Smooth muscle cell (in vitro differentiated cells): ENCODE results near the gene THBD. TPM values are rescaled to one million over a fixed set of nuclear protein-coding genes. Genes with fewer than 3 reads are reported as not detected.
A peak's percentile ranks its signal among the peaks of the same experiment; 100 is the strongest.

Experiments used
- DNase-seq: peaks from one replicate; lab custom pipeline; 2025; ENCODE audit not compliant: unreplicated experiment; lab: John Stamatoyannopoulos, UW
- H2AFZ ChIP-seq: fragments of 200-600 bp; sonication (generic); 2 replicates; pipeline ENCODE4 v1.6.0; 2016; ENCODE audit warnings: antibody characterized with exemption, low read depth, mild to moderate bottlenecking
- H3F3A ChIP-seq: fragments of 200-600 bp; sonication (generic); 2 replicates; pipeline ENCODE4 v1.6.0; 2017; ENCODE audit warnings: antibody characterized with exemption, low read depth
- H3K27ac ChIP-seq: fragments of 200-600 bp; sonication (generic); 2 replicates; pipeline ENCODE4 v1.5.1; 2016; ENCODE audit warnings: low read depth, mild to moderate bottlenecking
- H3K27me3 ChIP-seq: fragments of 200-600 bp; sonication (generic); 2 replicates; pipeline ENCODE4 v1.6.1; 2016; ENCODE audit warnings: low read depth, mild to moderate bottlenecking
- H3K36me3 ChIP-seq: fragments of 200-600 bp; sonication (generic); 2 replicates; pipeline ENCODE4 v1.5.1; 2016; ENCODE audit warnings: low read depth
- H3K4me1 ChIP-seq: fragments of 200-600 bp; sonication (generic); 2 replicates; pipeline ENCODE4 v1.5.1; 2016; ENCODE audit warnings: low read depth
- H3K4me2 ChIP-seq: fragments of 200-600 bp; sonication (generic); 2 replicates; pipeline ENCODE4 v1.6.0; 2016; ENCODE audit warnings: mild to moderate bottlenecking
- H3K4me3 ChIP-seq: fragments of 200-600 bp; sonication (generic); 2 replicates; pipeline ENCODE4 v1.5.1; 2016; ENCODE audit warnings: mild to moderate bottlenecking
- H3K79me2 ChIP-seq: fragments of 200-600 bp; sonication (generic); 2 replicates; pipeline ENCODE4 v1.6.0; 2016; ENCODE audit warnings: low read depth, mild to moderate bottlenecking
- H3K9ac ChIP-seq: fragments of 200-600 bp; sonication (generic); 2 replicates; pipeline ENCODE4 v1.6.0; 2016; ENCODE audit warnings: low read depth
- H3K9me3 ChIP-seq: fragments of 200-600 bp; sonication (generic); replicated peaks from 2 replicates; pipeline ENCODE4 v1.5.1; 2016; ENCODE audit warnings: low read depth
- H4K20me1 ChIP-seq: fragments of 200-600 bp; sonication (generic); 2 replicates; pipeline ENCODE4 v1.6.0; 2016; ENCODE audit warnings: low read depth
- WGBS: methylation state at CpG from one replicate; pipeline ENCODE4 v1.1.7; 2016; ENCODE audit warnings: low lambda C conversion rate; 5-methylcytosine and 5-hydroxymethylcytosine counted together
- polyA plus RNA-seq: library from polyadenylated mRNA; unstranded; fragments of >200 nt; fragmentation: Nextera tagmentation; extraction: Ambion mirVana; gene quantifications from 2 replicates; pipeline ENCODE4 v1.2.1, GENCODE V29; 2016
- total RNA-seq: library from RNA; depleted of rRNA; stranded (reverse); fragments of >200 nt; gene quantifications from 2 replicates; pipeline ENCODE4 v1.2.3, GENCODE V29; 2014
- TF ChIP-seq, protein P1 (sequence below): fragments of 200-600 bp; sonication (generic); IDR thresholded peaks from 2 replicates; pipeline ENCODE4 v1.5.1; 2017; ENCODE audit warnings: borderline replicate concordance, mild to moderate bottlenecking, antibody characterized with exemption; ENCODE audit not compliant: insufficient read depth, poor library complexity, severe bottlenecking

The THBD gene
- total and polyA plus RNA-seq, 2 experiments from 2014 or later: 9.9 to 10.0 TPM

DNA sequence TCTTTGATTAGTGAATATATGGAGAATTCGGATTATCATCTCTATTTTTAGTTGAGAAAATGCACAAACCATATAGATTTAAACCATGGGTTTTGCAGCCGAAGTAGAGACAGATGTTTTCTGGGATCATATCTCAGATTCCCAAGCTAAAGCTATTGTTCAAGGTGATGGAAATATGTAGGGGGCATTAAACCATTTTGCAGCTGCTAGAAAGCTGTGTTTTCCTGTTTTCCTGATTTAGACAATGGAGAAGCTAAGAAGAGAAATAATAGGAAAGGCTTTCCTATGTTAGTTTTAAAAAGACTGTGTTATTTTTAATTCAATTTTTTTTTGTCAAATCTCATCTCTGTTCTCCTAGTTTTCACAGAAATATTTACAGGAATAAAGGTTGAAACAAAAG is 30.5 kb upstream of the THBD start:
- H3K4me3 ChIP-seq: no peak overlapping the region
- no peaks in the 10 kb centered on the region for H3K4me1 ChIP-seq
- no peaks in the 10 kb centered on the region for H3K9me3 ChIP-seq
- DNase-seq: no peak
- H3K27me3 ChIP-seq: no peaks in the 10 kb centered on the region
- no peak overlapping the region for H2AFZ ChIP-seq
- H3K79me2 ChIP-seq: no peaks in the 10 kb centered on the region
- H3K27ac ChIP-seq: no peak overlapping the region
- H3F3A ChIP-seq: no peaks in the 10 kb centered on the region
- no peak overlapping the region for H3K4me2 ChIP-seq
- H3K9ac ChIP-seq: no peak overlapping the region
- TF ChIP-seq, protein P1, sequence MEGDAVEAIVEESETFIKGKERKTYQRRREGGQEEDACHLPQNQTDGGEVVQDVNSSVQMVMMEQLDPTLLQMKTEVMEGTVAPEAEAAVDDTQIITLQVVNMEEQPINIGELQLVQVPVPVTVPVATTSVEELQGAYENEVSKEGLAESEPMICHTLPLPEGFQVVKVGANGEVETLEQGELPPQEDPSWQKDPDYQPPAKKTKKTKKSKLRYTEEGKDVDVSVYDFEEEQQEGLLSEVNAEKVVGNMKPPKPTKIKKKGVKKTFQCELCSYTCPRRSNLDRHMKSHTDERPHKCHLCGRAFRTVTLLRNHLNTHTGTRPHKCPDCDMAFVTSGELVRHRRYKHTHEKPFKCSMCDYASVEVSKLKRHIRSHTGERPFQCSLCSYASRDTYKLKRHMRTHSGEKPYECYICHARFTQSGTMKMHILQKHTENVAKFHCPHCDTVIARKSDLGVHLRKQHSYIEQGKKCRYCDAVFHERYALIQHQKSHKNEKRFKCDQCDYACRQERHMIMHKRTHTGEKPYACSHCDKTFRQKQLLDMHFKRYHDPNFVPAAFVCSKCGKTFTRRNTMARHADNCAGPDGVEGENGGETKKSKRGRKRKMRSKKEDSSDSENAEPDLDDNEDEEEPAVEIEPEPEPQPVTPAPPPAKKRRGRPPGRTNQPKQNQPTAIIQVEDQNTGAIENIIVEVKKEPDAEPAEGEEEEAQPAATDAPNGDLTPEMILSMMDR: no peak
- no peaks in the 10 kb centered on the region for H4K20me1 ChIP-seq
- H3K36me3 ChIP-seq: no peaks in the 10 kb centered on the region
- WGBS: 89% methylated on average over 2 of the region's 2 CpGs

DNA sequence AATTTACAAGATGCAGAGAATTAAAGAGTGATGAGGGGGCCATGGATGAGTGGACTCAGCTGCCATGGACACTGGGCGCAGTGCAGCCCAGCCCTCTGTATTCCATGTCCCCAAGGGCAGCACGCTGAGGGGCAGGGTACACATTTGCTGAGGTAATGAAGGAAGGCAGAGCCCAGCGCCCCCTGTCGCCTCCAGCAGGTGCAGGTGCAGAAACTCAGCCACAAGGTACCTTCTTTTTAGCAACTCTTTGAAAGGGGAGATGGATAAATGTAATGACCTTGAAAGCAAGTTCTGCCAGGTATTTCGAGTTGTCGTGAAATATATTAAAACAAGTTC is 29.5 kb upstream of the THBD start:
- Histone ChIP-seq H3F3A (no peaks in the 10 kb centered on the region), H3K79me2 (no peaks in the 10 kb centered on the region), H2AFZ (no peak overlapping the region), H3K27ac (no peak overlapping the region), H3K4me2 (no peak overlapping the region), H4K20me1 (no peaks in the 10 kb centered on the region), H3K4me1 (no peaks in the 10 kb centered on the region), H3K9me3 (no peaks in the 10 kb centered on the region), H3K36me3 (no peaks in the 10 kb centered on the region), H3K4me3 (no peak overlapping the region), H3K27me3 (no peaks in the 10 kb centered on the region), H3K9ac (no peak overlapping the region)
- 30% methylated on average over 6 of the region's 6 CpGs for WGBS
- TF ChIP-seq, protein P1: peak; percentile 23
- no peak for DNase-seq

DNA sequence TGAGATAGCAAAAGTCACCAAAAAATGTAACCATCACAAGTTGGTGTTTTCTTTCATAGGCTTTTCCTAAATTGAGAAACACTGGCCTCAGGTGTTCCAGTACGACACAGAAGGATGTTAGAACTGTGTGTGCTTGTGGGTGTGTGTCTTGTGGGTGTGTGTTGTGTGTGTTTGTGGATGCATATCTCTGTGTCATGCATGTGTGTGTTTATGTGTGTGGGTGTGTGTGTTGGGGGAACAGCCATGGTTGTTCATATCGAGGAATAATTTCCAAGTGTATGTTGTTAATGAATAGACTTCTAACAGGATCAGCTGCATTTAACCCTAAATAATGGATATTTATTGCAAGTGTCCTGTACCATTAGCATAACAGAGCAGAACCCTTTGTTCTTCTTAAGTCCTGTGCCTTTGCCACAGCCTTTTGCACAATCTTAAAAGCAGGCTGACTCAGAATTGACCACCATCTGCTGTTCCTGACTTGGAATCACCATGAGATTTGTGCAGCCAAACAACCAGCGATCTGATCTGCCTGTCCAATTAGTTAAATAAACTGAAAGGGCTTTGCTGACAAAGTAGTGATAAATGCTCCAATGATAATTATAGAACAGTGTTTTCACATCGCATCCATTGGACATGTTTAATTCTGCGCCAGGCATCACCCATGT is 29.0 kb upstream of the THBD start:
- H2AFZ ChIP-seq: no peak overlapping the region

DNA sequence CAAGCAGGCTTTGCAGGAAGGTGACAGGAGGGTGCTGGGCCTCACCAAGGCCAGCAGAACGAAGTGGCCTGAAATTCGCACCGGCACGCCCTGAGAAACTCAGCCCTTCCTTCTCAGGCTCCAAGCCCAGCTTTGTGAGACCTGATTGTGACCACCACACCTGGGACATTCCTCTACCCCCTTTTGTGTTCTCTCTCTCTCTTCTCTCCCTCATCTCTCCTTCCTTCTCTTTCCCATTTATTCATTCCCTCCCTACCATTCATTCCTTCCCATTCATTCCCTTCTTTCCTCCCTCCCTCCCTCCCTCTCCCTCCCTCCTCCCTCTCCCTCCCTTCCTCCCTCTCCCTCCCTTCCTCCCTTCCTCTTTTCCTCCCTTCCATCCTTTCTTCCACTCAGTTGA is 27.8 kb upstream of the THBD start:
- H3F3A ChIP-seq: no peaks in the 10 kb centered on the region
- H2AFZ ChIP-seq: no peak overlapping the region
- no peak overlapping the region for H3K9ac ChIP-seq
- no peaks in the 10 kb centered on the region for H3K9me3 ChIP-seq
- no peak for DNase-seq
- no peak overlapping the region for H3K27ac ChIP-seq
- no peaks in the 10 kb centered on the region for H3K79me2 ChIP-seq
- TF ChIP-seq, protein P1: no peak
- H3K4me2 ChIP-seq: no peak overlapping the region
- H3K36me3 ChIP-seq: no peaks in the 10 kb centered on the region
- H3K27me3 ChIP-seq: no peaks in the 10 kb centered on the region
- no peaks in the 10 kb centered on the region for H3K4me1 ChIP-seq
- no peak overlapping the region for H3K4me3 ChIP-seq
- H4K20me1 ChIP-seq: no peaks in the 10 kb centered on the region
- WGBS: 86% methylated on average over 4 of the region's 4 CpGs

More for the DNA sequence above, 29.0 kb upstream of the THBD start:
- Histone ChIP-seq H3K9ac (no peak overlapping the region), H3K79me2 (no peaks in the 10 kb centered on the region), H4K20me1 (no peaks in the 10 kb centered on the region), H3K4me3 (no peak overlapping the region), H3F3A (no peaks in the 10 kb centered on the region), H3K36me3 (no peaks in the 10 kb centered on the region), H3K9me3 (no peaks in the 10 kb centered on the region), H3K27ac (no peak overlapping the region), H3K4me2 (no peak overlapping the region), H3K4me1 (no peaks in the 10 kb centered on the region), H3K27me3 (no peaks in the 10 kb centered on the region)
- TF ChIP-seq, protein P1: no peak
- no peak for DNase-seq
- WGBS: 76% methylated on average over 5 of the region's 5 CpGs
